ENCODE data around the gene GALNT10.

GRCh38 chr5:154300207-154300883 lies 109.8 kb downstream of the GALNT10 start:
- no peak for TF ChIP-seq CTCF (IDR thresholded peaks at IDR 0.05)
- no peak for TF ChIP-seq POLR2A (IDR thresholded peaks at IDR 0.05)
